NB4 (cell line): ENCODE data around the gene DCTD.

ENCODE experiments used
- POLR2A ChIP-seq: IDR thresholded peaks from 2 replicates; pipeline ENCODE4 v1.6.1; 2011; ENCODE audit warnings: mild to moderate bottlenecking; ENCODE audit not compliant: insufficient read length; ENCODE audit errors: extremely low read depth
- TF ChIP-seq, protein P1 (sequence below): IDR thresholded peaks from one replicate; pipeline ENCODE4 v1.5.1; 2012; ENCODE audit warnings: low read depth, low read length

DNA sequence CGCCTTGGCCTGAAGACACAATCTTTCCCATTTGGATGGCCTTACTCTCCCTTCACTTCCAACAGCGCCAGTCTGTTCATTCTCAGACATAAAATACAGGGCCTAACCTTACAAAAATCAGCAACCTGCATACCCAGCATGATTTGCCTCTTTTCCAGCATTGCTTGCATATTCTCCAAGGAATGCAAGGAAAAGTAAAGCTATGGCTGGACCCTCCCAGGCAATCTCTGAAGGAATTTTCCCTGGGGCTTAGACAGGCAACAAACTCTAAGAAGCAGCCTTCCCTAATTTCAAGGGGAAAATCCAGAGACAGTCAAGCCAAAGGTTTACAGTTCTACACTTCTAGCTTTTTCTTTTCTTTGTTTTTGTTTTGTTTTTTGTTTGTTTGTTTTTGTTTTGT lies 3.6 kb downstream of the DCTD start:
- TF ChIP-seq, protein P1, sequence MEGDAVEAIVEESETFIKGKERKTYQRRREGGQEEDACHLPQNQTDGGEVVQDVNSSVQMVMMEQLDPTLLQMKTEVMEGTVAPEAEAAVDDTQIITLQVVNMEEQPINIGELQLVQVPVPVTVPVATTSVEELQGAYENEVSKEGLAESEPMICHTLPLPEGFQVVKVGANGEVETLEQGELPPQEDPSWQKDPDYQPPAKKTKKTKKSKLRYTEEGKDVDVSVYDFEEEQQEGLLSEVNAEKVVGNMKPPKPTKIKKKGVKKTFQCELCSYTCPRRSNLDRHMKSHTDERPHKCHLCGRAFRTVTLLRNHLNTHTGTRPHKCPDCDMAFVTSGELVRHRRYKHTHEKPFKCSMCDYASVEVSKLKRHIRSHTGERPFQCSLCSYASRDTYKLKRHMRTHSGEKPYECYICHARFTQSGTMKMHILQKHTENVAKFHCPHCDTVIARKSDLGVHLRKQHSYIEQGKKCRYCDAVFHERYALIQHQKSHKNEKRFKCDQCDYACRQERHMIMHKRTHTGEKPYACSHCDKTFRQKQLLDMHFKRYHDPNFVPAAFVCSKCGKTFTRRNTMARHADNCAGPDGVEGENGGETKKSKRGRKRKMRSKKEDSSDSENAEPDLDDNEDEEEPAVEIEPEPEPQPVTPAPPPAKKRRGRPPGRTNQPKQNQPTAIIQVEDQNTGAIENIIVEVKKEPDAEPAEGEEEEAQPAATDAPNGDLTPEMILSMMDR = no peak
- no peak for TF ChIP-seq POLR2A
